ENCODE results near the gene RHOC.

RHOC gene

DNA sequence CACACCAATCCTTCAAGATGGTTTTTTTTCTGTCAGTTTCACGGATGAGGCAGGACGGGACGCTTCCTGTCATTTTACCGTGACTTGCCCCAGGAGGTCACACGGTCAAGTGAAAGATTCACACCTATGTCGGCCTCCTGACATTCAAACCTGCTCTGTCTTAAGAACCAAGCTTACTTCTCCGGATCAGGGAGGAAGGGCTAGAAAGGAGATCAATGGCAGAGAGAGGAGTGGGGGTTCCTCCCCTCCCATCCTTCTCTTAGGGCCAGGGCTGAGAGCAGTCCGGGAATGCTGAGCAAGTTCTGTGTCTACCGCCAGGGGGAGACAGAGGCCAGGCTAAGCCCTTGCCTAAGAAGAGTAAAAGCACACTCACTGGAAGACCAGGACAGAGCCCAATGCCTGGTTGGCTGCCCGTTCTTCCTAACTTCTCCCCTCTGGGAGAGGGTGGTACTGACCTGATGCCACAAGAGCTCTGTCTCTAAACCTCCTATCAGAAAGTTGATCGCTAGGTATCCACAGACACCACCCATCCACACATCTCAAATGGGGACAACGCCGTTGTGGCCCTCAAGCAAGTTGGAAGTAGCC is 9.3 kb upstream of the RHOC start:
- peak; percentile 81 for DNase-seq

DNA sequence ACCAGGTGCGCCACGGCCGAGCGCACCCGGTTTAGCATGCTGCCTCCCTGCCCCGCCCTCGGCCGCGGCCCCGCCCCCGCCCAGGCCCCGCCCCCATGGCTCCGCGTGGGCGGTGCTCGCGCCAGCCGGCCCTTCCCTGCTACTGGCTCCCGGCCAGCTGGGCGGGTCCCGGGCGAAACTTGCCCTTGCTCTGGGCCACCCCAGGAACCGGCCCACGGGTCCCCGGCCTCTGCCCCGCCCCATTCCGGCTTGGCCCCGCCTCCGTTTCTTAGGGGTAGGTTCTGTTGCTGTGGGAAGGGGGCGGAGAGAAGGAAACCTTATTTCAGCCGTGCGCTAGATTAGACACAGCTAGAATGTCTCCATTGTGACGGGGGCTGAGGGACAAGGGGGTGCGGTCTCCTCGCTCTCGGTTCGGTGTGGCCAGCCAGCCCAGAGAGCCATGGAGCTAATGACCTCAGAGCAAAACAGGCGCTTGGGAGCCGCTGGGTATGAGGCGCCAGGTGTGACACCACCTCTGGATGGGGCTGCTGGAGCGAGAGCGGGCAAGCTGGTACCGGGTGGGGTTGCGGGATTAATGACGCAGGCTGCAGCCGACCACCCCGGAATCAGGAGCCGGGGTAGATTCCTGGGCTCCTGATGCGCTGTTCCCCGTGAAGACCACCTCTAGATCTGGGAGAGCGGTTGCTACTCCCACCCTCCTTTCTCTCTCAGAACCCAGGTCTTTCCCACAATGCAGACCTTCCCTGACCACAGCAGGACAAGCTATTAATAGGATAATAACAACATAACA is 8.5 kb upstream of the RHOC start, which contains the start of gene PPM1J:
Gene PPM1J, minus strand, starts transcription at position 69 of the 790 bp plus-strand sequence. Its CDS starts 31 bp downstream, at position 38.
- DNase-seq = peak; percentile 80

DNA sequence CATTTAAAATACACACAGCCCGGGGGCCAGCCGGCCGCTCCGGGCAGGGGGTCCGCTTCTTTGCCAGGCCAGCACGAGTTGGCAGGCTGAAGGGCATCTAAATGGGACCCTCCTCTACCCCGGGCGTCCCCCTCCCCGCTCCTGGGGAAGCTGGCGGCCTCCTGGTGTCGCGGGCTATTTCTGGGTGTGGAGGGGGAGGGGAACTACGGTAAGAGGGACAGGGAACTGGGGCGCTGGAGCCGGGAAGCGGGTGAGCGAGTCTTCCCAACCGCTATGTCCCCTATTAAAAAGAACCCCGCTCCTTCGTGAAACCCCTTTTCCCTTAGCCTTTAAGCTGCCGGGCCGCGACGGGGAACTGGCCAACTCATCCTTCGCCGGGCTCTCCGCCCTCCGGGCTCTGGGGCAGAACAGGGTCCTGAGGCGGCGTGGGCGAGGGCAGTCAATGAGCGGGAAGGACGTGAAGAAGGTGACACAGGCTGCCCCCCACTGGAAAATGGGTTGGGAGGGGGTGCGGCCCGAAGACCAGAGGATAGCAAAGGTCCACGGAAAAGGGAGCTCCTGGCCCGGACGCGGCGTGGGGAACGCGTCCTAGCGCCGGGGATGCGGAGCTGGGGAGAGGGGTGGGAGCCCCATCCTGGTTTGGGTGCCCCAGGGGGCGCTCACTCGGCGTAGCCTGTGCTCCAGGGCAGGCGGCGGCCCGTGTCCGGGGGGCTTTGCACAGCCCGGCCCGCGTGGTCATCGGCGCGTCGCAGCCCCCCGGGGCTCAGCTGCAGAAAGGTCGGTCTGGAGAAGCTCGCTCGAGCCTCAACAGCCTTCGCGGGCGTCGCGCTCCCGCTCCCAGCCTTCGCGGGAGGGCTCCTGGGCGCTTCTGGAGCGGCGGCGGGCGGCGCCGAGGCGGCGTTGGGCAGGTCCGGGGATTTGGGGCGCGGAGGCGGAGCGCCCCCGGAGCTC is 7.7 kb upstream of the RHOC start:
- DNase-seq = no peak

DNA sequence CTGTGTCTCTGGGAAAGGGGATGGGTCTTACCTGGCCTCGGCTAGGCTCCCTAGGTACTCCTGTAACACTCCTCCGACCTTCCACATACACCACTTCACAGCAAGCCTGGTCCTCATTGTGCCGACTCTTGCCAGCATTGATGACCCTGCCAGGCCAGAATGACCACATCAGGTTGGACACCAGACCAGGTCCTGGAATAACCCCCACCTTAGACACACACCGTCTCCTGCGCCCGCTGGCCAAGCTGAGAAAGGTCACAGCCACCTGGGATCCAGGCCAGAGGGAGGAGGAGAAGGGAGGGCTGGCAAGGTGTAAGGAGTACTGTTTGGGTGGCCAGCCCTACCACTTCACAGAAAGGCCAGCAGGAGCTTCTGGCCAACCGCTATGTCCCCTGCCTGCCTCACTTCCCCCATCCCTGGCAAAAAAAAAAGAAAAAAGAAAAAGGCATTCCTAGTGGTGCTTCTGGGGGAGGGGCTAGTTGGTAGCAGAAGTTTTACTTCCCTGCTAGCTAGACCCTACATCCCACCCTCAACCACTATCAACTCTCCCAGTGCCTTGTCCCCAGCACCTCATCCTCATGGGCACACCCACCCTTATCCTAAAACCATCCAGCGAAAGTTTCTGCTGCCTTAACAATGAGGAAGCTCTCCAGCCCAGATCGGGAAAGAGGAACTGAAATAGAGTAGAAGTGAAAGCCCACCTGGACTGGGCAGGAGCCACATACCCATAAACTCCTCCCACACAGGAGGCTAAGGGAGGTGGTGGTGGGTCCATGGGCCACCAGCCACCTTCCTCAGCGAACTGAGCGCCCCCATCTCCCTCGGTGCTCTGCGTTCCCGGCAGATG is 6.8 kb upstream of the RHOC start:
- DNase-seq = no peak

DNA sequence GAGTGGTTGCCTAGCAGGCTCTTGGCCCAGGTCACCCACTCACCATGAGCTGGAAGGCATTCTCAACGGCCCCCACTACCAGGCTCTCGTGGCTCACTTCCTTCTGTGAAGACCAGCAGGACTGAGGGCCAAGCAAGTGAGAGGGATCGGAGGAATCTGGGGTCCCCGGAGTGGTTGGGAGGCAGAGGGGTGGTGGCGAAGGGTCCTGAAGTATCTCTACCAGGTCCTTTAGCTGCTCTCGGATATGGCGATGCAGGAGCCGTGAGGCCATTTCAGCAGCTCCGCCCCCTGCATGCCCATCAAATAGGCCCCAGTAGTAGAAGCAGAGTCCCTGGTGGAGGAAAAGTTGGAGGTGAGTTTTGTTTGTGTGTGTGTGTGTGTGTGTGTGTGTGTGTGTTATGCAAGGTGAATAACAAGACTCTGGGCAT is 5.8 kb upstream of the RHOC start:
- no peak for DNase-seq

DNA sequence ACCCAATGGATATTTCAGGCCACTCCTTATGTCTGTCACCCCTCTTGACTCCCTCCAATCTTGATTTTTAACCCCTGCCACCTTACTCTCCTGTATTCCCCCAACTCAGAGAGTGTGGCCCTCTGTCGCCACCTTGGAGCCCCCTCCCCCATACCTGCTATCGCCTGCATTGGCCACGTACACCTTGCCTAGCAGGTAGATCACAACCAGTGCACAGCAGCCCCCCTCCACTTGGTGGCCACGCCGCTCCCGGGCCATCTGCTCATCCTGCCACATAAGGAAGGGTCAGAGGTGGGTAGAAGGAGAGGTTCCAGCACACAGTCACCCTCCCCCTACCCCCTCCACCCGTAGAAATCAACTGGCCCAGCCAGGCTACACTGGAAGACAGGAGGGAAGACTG is 5.3 kb upstream of the RHOC start:
- no peak for DNase-seq

DNA sequence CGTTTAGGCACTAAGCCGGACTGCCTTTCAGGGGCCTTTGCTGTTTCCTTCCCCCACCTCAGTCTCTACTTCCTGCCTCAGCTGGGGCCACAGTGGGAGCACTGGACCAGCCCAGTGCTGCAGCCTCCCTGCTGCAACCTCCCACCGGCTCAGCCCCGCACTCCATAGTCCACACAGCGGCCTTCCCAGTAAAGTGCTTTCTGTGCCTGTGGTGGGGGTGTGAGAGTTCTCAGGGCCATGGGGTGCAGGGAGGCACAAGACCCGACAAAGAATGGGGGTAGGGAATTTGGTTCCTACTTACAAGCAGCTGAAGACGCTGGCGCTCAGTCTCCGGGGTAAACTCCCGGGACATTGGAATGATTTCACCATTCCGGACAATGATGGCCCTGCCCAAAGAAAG is 4.7 kb upstream of the RHOC start:
- no peak for DNase-seq

DNA sequence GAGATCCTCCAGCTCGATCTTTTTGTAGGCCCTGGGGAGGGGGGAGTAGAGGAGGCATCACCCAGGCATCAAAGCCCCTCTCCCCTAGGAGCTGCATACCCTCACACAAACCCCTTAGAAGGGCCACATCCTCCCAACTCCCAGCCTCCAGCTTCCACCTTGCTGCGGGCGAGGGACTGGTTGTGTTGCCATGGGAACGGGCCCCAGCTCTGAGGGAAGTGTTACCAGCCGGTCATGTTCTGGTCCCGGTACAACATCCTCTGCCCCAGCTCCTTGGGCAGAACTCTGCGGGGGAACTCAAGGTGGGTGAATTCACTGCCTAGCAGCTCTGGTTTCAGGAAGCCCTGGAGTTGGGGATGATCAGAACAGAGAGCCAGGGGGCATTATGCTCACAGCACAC is 4.1 kb upstream of the RHOC start:
- no peak for DNase-seq

DNA sequence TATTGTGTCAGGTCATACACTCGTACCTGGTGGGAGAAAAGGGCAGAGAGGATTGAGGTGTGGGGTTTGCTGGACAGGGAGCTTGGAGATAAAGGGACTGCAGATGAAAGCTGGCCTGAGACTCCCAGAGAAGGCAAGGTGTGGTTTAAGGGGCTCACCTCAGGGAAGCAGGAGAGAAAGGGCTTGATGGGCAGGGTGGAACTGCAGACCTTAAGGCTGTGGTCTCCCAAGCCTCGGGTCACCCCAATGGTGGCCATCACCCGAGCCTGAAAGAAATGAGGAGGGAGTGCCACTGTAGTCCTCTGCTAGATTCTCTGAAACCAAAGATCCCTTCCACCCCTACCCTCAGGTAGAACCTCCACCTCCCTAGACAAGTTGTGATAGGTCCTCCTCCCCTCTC is 3.7 kb upstream of the RHOC start:
- no peak for DNase-seq

DNA sequence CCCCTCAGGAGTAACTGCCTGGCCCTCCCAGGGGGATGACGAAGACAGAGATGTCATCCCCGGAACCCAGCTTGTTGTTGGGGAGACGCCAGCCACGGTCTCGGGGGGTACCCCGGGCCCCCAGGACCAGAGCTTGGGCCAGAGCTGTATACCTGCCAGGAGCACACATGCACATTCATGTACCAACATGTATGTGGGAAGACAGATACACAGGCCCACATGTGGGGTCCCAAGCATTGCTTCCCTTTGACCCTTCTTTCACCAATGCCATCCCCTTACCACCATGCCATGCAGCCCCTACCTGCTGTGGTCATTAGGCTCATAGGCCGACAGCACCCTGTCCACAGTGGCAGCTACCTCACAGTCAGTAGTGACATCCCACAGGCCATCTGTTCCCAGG is 3.2 kb upstream of the RHOC start:
- no peak for DNase-seq

DNA sequence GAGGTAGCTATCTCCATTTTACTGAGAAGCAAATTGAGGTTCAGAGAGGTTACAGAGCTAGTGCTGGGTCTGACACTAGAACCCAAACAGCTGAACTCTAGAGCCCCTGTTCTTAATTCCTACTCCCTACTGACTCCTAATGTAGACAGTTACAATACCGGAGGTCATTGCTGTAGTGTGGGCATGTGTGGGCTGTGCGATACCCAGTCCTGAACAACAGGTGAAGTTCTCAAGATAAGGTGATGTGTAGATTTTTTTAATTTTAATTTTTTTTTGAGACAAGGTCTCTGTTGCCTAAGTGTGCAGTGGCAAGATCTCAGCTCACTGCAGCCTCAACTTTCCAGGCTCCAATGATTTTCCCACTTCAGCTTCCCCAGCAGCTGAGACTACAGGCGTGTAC is 1.6 kb upstream of the RHOC start:
- DNase-seq = no peak

DNA sequence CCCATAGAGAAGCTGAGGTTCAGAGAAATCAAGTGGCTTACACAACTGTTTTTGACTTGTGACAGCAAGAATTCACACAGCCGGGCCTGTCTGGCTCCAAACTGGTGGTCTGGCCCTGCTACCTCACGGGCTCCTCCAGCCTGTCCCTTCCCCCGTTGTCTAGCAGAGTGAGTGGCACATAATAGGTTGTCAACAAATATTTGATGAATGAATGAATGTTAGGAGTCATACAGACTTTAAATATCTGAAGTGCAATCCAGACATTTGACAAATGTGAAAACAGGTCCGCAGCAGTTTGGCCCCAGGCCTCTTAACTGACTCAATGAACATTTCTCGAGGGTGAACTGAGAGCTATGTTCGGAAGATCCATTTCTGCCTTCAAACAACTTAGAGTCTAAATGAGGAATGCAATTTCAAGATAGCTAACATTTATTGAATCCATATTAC is 1.1 kb upstream of the RHOC start:
- no peak for DNase-seq

DNA sequence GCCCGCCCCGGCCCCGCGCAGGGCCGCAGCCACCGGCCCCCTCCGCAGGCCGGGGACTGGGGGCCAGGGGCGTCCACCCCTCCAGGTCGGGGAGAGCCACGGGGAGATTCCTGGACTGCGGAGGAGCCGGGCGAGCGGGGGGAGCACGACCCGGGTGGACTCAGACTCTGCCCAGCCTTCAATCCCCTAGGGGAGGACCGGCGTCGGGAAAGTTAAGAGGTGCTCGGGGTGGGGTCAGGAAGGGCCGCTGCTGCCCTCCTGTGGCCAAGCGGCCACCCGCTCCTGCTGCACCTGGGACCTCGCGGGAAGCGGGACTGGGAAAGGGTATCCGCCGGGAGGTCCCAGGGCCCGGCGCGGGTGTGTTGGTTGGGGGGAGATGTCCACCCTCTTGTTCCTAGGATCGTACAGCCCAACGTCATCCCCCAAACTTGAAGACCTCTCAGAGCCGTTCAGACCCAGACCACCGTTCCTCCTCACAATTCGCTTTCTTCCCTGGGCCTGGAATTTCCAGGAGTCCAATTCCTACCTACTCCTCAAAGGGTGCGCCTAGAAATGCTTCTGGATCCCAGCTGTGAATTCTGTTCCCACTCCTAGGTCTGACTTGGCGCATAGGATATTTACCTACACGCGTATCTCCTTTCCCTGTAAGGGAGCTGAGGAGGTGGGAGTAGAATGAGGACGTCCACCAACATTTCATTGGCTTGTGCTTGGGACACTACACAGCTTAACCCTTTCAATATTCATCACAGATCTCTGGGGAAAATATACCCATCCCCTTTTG is 484 bp upstream of the RHOC start:
- peak; percentile 84 for DNase-seq

DNA sequence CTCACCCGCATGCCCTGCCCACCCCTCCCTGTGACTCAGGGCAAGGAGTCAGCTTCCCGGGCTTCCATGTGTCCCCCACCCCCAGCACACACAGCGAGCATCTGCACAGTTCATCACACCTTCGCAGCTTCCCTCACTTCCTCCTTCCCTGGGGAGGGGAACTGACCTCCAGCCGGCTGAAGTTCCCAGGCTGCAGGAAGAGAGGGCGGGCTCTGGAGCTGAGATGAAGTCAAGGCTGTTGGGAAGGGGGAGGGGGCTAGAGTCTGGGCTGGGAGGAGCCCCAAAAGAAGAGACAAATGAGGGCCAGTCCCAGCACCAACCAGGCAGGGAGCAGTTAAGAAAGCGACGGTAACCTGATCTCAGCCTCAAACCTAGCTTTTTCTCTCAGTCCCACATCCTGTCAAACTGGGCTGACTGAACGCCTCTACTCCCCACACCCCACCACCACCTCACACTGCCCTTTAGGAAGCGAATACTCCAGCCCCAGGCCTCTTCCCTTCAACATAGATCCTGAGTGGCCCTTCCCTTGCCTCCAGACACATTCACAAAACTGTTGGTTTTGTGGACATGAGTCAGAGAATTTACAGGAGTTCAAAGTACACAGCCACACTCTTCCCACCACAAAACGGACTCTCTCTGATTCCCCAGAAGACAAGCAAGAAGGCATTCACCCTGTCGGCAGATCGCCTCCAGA is 1.8 kb downstream of the RHOC start:
- peak; percentile 75 for DNase-seq

DNA sequence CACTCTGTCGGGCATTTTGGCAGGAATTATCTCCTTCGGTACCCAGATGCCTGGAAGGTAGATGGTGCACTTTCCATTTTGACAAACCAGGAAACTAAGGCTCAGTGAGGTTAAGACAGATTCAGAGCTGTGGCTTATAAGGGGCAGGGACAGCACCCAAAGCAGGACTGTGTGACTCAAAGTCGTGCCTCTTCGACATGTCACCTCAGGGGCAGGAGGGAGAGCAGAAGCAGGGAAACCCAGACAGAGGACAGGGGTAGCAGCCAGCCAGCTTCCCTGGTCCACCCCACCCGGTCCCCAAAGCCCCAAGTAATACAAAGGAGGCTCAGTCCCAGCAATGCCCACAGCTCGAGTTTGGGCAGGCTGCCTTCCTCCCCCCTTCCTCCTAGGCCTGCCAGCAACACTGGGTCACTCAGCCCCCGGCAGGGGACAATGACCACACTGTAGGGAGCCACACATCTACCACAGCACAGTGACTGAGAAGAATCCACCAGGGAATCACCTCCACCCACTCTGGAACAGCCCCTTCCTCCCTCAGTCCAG is 2.5 kb downstream of the RHOC start:
- no peak for DNase-seq

DNA sequence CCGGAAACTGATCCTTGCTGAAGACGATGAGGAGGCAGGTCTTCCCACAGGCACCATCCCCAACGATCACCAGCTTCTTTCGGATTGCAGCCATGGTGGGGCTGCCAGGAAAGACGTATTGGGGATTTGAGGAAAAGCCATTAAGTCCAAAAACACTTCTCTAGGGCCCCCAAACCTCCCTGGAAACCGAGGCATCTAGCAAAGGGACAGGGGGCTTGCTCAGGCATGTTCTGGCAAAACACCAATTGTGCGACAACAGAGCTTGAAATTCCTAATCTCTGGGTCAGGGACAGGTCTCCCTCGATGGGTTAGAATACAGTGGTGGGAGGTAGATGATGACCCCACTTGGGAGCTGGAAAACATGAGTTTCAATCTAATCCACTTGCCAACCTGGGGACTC is 3.2 kb downstream of the RHOC start:
- DNase-seq = no peak

DNA sequence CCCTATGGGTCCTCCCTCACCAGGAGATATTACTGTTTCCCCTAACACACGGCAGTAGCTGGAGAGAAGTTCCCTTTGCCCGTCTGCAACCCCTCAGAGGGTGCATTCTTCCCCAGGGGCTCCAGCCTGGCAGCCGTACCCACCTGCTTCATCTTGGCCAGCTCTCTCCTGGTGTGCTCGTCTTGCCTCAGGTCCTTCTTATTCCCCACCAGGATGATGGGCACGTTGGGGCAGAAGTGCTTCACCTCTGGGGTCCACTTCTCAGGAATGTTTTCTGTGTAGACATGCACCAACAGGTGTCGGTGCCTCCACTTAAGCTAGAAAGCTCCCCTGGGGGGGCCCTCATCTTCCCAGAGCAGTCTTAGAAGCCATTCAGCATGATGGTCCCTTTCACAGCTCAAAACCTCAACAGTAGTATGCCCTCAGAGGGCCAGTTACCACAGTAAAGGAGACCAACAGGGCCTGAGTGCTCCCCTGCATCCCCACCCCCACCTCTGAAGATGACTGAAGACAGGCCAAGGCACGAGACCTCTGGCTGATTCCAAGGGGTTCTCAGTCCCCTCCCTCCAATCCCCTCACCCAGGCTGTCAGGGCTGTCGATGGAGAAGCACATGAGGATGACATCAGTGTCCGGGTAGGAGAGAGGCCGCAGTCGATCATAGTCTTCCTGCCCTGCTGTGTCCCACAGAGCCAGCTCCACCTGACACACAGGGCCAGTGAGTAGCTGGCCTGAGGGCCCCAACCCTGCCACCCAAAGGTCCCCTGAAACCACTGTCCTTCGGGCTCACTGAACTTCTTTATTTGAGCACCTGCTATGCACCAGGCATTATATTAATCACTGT is 4.3 kb downstream of the RHOC start:
- no peak for DNase-seq

DNA sequence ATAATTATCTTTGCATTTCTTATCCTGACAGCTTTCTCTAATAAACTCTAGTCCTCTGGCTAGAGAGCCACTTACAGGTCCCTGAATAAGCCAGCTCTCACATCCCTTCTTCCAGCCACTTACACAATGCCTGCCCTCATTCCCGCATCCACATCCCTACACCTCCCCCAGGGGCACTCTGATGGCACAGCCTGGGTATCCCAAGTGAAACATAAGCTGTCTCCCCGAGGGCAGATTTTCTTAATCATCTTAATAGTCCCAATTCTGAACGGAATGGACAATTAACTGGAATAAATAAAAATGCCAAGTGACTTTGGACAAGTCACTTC is 4.9 kb downstream of the RHOC start:
- no peak for DNase-seq

DNA sequence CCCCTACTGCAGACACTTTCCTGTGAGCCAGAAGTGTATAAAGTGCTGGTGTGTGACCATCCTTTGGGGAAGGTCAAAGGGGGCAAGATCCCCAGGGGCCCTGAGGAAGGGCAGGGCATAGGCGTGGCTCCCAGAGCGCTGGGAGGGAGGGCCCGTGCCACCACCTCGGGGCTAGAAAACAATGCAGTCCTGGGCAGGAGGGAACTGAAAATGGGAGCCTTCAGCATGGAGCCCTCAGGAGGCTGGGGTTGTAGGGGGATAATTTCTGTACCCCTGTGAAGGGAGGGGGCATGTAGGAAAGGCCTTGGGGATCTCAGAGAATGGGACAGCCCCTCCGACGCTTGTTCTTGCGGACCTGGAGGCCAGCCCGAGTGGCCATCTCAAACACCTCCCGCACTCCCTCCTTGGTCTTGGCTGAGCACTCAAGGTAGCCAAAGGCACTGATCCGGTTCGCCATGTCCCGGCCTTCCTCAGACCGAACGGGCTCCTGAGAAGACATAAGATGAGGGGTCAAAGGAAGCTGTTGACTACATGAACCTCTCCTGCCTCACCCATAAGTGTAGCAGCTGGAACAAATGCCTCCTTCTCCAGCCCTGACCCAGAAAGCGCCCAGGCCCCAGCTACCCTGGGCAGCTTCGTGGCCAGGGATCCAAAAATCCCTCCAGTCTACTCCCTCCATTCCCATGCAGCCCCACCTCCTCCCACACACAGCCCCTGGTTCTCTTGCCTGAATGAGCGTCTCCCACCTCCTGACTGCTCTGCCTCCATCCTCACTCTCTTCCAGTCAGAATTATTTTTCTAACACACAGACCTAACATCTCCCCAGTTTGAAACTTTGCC is 5.5 kb downstream of the RHOC start:
- no peak for DNase-seq

All from NCI-H1105 treated with DMSO at 0.1 percent for 48 hours (cell line).